ENCODE results near the gene BLOC1S5.
"Not testable (repeated sequence)": the region's sequence is repeated elsewhere in the genome, so short reads cannot be mapped to it uniquely, and the experiment has no call there.

Gene BLOC1S5

GRCh38 chr6:7991536-7991935 lies 72.7 kb downstream of the BLOC1S5 start:
- Histone ChIP-seq H3K4me2 (ENCODE audit: low read length) (no peak overlapping the region), H3K27me3 (ENCODE audit: low read depth, low read length) (no peaks in the 10 kb centered on the region; the same call in 1 of the 2 replicates)

GRCh38 chr6:7986219-7986618 lies 78.0 kb downstream of the BLOC1S5 start:
- H2AFZ ChIP-seq (ENCODE audit: low read depth, low read length), result no peak overlapping the region
- no peak overlapping the region for H3K4me2 ChIP-seq (ENCODE audit: low read length)
- no peaks in the 10 kb centered on the region for H3K4me1 ChIP-seq (ENCODE audit: low read length)
- TF ChIP-seq EZH2phosphoT487 (IDR thresholded peaks at IDR 0.05; ENCODE audit: low read depth), result no peak
- TF ChIP-seq, protein P1, sequence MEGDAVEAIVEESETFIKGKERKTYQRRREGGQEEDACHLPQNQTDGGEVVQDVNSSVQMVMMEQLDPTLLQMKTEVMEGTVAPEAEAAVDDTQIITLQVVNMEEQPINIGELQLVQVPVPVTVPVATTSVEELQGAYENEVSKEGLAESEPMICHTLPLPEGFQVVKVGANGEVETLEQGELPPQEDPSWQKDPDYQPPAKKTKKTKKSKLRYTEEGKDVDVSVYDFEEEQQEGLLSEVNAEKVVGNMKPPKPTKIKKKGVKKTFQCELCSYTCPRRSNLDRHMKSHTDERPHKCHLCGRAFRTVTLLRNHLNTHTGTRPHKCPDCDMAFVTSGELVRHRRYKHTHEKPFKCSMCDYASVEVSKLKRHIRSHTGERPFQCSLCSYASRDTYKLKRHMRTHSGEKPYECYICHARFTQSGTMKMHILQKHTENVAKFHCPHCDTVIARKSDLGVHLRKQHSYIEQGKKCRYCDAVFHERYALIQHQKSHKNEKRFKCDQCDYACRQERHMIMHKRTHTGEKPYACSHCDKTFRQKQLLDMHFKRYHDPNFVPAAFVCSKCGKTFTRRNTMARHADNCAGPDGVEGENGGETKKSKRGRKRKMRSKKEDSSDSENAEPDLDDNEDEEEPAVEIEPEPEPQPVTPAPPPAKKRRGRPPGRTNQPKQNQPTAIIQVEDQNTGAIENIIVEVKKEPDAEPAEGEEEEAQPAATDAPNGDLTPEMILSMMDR (IDR thresholded peaks at IDR 0.05; ENCODE audit: low read depth, low read length), result no peak
- no peaks in the 10 kb centered on the region for H3K27me3 ChIP-seq (ENCODE audit: low read depth, low read length)
- no peak overlapping the region for H3K4me3 ChIP-seq (ENCODE audit: low read length)
- no peaks in the 10 kb centered on the region for H4K20me1 ChIP-seq (ENCODE audit: insufficient read depth, low read length)
- H3K27ac ChIP-seq (ENCODE audit: low read length), result no peak overlapping the region
- no peaks in the 10 kb centered on the region for H3K36me3 ChIP-seq (replicated peaks; ENCODE audit: low read depth, low read length)
- H3K9me3 ChIP-seq (ENCODE audit: insufficient read depth, low read length), result no peaks in the 10 kb centered on the region
- H3K9ac ChIP-seq (ENCODE audit: low read length), result no peak overlapping the region
- H3K79me2 ChIP-seq (ENCODE audit: low read length), result no peaks in the 10 kb centered on the region

More at GRCh38 chr6:7991536-7991935, 72.7 kb downstream of the BLOC1S5 start:
- H3K9ac ChIP-seq (ENCODE audit: low read length), result no peak overlapping the region
- H3K27ac ChIP-seq (ENCODE audit: low read length), result no peak overlapping the region
- H4K20me1 ChIP-seq (ENCODE audit: insufficient read depth, low read length), result no peaks in the 10 kb centered on the region
- no peak overlapping the region for H2AFZ ChIP-seq (ENCODE audit: low read depth, low read length)
- no peak overlapping the region for H3K4me3 ChIP-seq (ENCODE audit: low read length)
- TF ChIP-seq, protein P1 (IDR thresholded peaks at IDR 0.05; ENCODE audit: low read depth, low read length), result no peak
- no peak for TF ChIP-seq EZH2phosphoT487 (IDR thresholded peaks at IDR 0.05; ENCODE audit: low read depth)
- H3K36me3 ChIP-seq (replicated peaks; ENCODE audit: low read depth, low read length), result no peaks in the 10 kb centered on the region
- no peaks in the 10 kb centered on the region for H3K79me2 ChIP-seq (ENCODE audit: low read length)
- H3K4me1 ChIP-seq (ENCODE audit: low read length), result peaks cover 7% of the 10 kb centered on the region
- H3K9me3 ChIP-seq (ENCODE audit: insufficient read depth, low read length), result no peaks in the 10 kb centered on the region

DNA sequence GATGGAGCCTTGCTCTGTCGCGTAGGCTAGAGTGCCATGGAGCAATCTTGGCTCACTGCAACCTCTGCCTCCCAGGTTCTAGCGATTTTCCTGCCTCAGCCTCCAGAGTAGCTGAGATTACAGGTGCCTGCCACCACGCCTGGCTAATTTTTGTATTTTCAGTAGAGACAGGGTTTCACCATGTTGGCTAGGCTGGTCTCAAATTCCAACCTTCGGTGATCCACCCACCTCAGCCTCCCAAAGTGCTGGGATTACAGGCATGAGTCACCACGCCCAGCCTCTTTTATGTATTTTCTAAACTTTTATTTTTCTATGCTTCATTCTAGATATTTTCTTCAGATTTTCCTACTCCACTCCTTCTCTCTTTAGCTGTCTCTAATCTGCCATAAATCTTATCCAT lies 80.2 kb downstream of the BLOC1S5 start:
- H2AFZ ChIP-seq (ENCODE audit: low read depth, low read length); H3K4me3 ChIP-seq (ENCODE audit: low read length); H3K4me1 ChIP-seq (ENCODE audit: low read length); H3K36me3 ChIP-seq (replicated peaks; ENCODE audit: low read depth, low read length); H3K27me3 ChIP-seq (ENCODE audit: low read depth, low read length); H3K9me3 ChIP-seq (ENCODE audit: insufficient read depth, low read length); H3K9ac ChIP-seq (ENCODE audit: low read length); H3K4me2 ChIP-seq (ENCODE audit: low read length); H4K20me1 ChIP-seq (ENCODE audit: insufficient read depth, low read length); H3K79me2 ChIP-seq (ENCODE audit: low read length); H3K27ac ChIP-seq (ENCODE audit: low read length): not testable (repeated sequence)

- Histone ChIP-seq H3K36me3 (replicated peaks; ENCODE audit: low read depth, low read length) (no peaks in the 10 kb centered on the region), H2AFZ (ENCODE audit: low read depth, low read length) (no peak overlapping the region), H3K27ac (ENCODE audit: low read length) (no peak overlapping the region), H3K9ac (ENCODE audit: low read length) (no peak overlapping the region), H3K4me1 (ENCODE audit: low read length) (peaks cover 20% of the 10 kb centered on the region), H3K9me3 (ENCODE audit: insufficient read depth, low read length) (no peaks in the 10 kb centered on the region), H3K27me3 (ENCODE audit: low read depth, low read length) (no peaks in the 10 kb centered on the region), H3K79me2 (ENCODE audit: low read length) (no peaks in the 10 kb centered on the region), H3K4me3 (ENCODE audit: low read length) (no peak overlapping the region), H3K4me2 (ENCODE audit: low read length) (no peak overlapping the region), H4K20me1 (ENCODE audit: insufficient read depth, low read length) (no peaks in the 10 kb centered on the region)
- no peak for TF ChIP-seq EZH2phosphoT487 (IDR thresholded peaks at IDR 0.05; ENCODE audit: low read depth)
- TF ChIP-seq, protein P1 (IDR thresholded peaks at IDR 0.05; ENCODE audit: low read depth, low read length), result no peak
Measured at GRCh38 chr6:7979831-7980230, 84.4 kb downstream of the BLOC1S5 start.

- Histone ChIP-seq H3K27me3 (ENCODE audit: low read depth, low read length) (no peaks in the 10 kb centered on the region), H3K27ac (ENCODE audit: low read length) (no peak overlapping the region), H3K9me3 (ENCODE audit: insufficient read depth, low read length) (no peaks in the 10 kb centered on the region), H2AFZ (ENCODE audit: low read depth, low read length) (no peak overlapping the region), H3K4me1 (ENCODE audit: low read length) (peaks cover 20% of the 10 kb centered on the region), H3K36me3 (replicated peaks; ENCODE audit: low read depth, low read length) (no peaks in the 10 kb centered on the region), H3K79me2 (ENCODE audit: low read length) (no peaks in the 10 kb centered on the region), H3K4me2 (ENCODE audit: low read length) (no peak overlapping the region), H4K20me1 (ENCODE audit: insufficient read depth, low read length) (no peaks in the 10 kb centered on the region), H3K9ac (ENCODE audit: low read length) (no peak overlapping the region), H3K4me3 (ENCODE audit: low read length) (no peak overlapping the region)
- no peak for TF ChIP-seq EZH2phosphoT487 (IDR thresholded peaks at IDR 0.05; ENCODE audit: low read depth)
Measured at GRCh38 chr6:7978736-7979135, 85.5 kb downstream of the BLOC1S5 start.

All from OCI-LY3 (cell line).